K562 (cell line): Measurements from ENCODE around the gene PHOSPHO1.

Experiments
- GABPA ChIP-seq: fragments of 200-800 bp; sonication (Bioruptor generic); conservative IDR thresholded peaks from 2 replicates; pipeline ENCODE4 v1.6.1; 2016; ENCODE audit warnings: low read depth, missing genetic modification characterization, missing compliant biosample characterization
- POLR2A ChIP-seq: fragments of 450-650 bp; conservative IDR thresholded peaks from 2 replicates; pipeline ENCODE4 v1.6.1; 2016
- SMARCE1 ChIP-seq: fragments of 450-650 bp; IDR thresholded peaks from 2 replicates; pipeline ENCODE4 v1.7.1; 2016; ENCODE audit warnings: mild to moderate bottlenecking
- ZNF407 ChIP-seq: fragments of 450-650 bp; IDR thresholded peaks from 2 replicates; pipeline ENCODE4 v1.6.1; 2016; ENCODE audit warnings: low read depth

DNA sequence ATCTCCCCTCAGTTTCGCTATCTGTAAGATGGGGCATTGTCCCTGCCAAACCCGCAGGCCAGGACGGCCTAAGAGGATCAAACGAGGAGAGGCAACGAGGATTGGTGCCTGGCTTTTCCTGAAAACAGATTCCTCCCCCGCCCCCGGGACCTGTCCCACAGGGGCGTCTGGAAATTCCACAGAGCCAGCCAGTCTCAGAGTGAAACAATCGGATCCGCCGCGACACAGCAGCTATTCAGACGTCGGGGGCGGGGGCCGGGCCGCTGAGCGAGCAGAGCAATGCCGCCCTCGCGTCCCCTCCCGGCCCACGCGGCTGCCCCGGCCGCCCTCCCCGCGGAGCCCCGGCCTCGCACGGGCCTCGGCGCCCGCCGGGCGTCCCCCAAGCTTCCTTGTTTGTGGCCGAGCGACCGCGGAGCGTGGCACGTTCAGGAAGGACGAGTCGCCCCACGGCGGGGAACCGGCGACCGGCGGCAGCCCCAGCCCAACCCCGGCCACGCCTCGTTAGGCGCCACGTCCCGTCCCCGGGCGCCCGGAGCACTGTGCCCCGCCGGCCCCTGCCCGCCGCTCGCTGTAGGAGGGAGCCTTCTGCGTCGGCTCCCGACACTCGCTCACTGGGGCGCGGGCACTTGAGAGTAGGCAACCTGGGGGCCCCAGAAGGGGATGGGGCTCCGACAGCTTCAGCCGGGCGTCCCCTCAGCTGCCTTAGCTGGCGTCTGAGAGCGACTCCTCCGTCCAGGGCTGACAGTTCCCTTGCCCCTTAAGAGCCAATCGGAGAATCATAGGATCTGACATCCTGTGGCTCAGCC is 29.6 kb upstream of the PHOSPHO1 start:
- TF ChIP-seq GABPA (tag), result no peak
- TF ChIP-seq SMARCE1, result no peak
- no peak for TF ChIP-seq POLR2A
- TF ChIP-seq ZNF407, result no peak
